Peyer's patch (tissue), 4 donors: ENCODE results near the gene GGTA1. TPM values are rescaled to one million over a fixed set of nuclear protein-coding genes. Genes with fewer than 3 reads are reported as not detected.
A peak's percentile ranks its signal among the peaks of the same experiment; 100 is the strongest.

ENCODE experiments used
- DNase-seq, 3 donors: peaks; one replicate each; pipeline ENCODE4 v3.0.0-alpha.2; 2017 to 2019
- H3K27ac ChIP-seq, 4 donors: fragments of 200-600 bp; sonication (generic); one replicate each; pipeline ENCODE4 v1.5.1; 2016 to 2019
- H3K27me3 ChIP-seq, 2 donors: fragments of 200-600 bp; sonication (generic); one replicate each; pipeline ENCODE4 v1.5.1; 2019
- H3K36me3 ChIP-seq, 3 donors: fragments of 200-600 bp; sonication (generic); one replicate each; pipeline ENCODE4 v1.5.1; 2016 to 2019
- H3K4me1 ChIP-seq, 4 donors: fragments of 200-600 bp; sonication (generic); one replicate each; pipeline ENCODE4 v1.5.1; 2016 to 2019
- H3K4me3 ChIP-seq, 4 donors: fragments of 200-600 bp; sonication (generic); 1 replicate in 3 of 4; 2 replicates in 1 of 4; pipeline ENCODE4 v1.5.1; 2016 to 2019; ENCODE audit warnings: mild to moderate bottlenecking in 1 of 4
- H3K9me3 ChIP-seq, 4 donors: fragments of 200-600 bp; sonication (generic); one replicate each; pipeline ENCODE4 v1.5.1; 2016 to 2019; ENCODE audit warnings: mild to moderate bottlenecking in 1 of 4
- CTCF ChIP-seq, 6 experiments: fragments of 450-650 bp in 4 of 6; fragments of 200-600 bp in 2 of 6; sonication (generic) in 1 of 6; IDR thresholded peaks; one replicate each; pipeline ENCODE4 v1.5.1; 2017 to 2019; ENCODE audit warnings: antibody characterized with exemption in 6 of 6, mild to moderate bottlenecking in 3 of 6, moderate library complexity in 1 of 6
- POLR2A ChIP-seq, 2 donors: fragments of 450-650 bp; IDR thresholded peaks; one replicate each; pipeline ENCODE4 v1.5.1; 2017; ENCODE audit warnings: antibody characterized with exemption in 2 of 2, mild to moderate bottlenecking in 2 of 2, moderate library complexity in 2 of 2
- total RNA-seq, 4 donors: library from RNA; depleted of rRNA; stranded (reverse); fragments of >200 nt; gene quantifications; one replicate each; pipeline ENCODE4 v1.1.0, GENCODE V29; 2016

Gene GGTA1
- total RNA-seq, 4 donors from 2014 or later: 0.88 to 12.4 (median 2.6) TPM

- Histone ChIP-seq H3K27ac (peak overlapping the region in 2 of 4 donors; percentile 51 to 53), H3K4me3 (no peak overlapping the region), H3K4me1 (peaks cover 0 to 12% (median 0%) of the 10 kb centered on the region in 4 donors), H3K27me3 (no peaks in the 10 kb centered on the region), H3K9me3 (no peaks in the 10 kb centered on the region), H3K36me3 (no peaks in the 10 kb centered on the region)
- TF ChIP-seq POLR2A (IDR thresholded peaks at IDR 0.05) (no peak), CTCF (IDR thresholded peaks at IDR 0.05) (no peak)
- DNase-seq: peak in 2 of 3 donors; percentile 39 to 52
Measured at GRCh38 chr9:121485623-121486022, 14.0 kb downstream of the GGTA1 start.

DNA sequence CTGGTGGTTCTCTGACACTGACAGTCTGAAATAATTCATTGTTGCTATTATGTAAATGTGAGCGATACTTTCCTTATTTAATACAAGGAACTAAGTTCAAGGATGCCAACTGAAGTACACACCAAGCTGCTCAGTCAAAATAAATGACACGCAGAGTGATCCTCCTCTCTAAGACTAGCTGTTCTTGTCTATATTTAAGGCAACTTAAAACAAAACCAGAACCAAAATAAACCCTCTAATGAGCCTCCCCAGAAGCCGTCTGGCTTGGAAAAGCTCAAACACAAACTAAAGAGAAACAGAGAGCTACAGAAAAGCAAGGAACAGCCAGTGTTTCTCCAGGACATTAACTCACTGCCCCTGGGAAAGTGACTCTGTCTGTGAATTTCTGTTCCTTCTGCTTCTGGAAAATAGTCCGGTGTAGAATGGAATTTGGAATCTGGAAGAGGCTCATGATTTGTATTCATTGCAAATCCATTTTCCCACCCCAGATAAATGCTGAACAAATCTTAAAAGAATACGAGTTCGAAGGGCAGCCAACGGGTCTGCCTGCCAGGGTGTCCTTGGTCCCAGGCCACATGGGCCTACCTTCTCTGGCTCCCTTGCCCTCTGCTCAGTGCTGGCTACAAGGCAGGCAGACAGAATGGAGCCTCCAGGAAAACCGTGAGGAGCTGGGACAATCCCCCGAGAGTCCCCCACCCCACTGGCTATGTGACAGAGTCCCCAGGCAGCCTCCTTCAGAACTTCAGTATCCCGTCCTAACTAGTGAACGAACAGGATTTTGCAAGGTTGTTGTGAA lies 14.8 kb downstream of the GGTA1 start:
- Histone ChIP-seq H3K27ac (peak overlapping the region in 2 of 4 donors; percentile 51 to 53), H3K4me1 (peaks cover 0 to 12% (median 0%) of the 10 kb centered on the region in 4 donors), H3K36me3 (no peaks in the 10 kb centered on the region), H3K9me3 (no peaks in the 10 kb centered on the region), H3K4me3 (no peak overlapping the region), H3K27me3 (no peaks in the 10 kb centered on the region)
- TF ChIP-seq POLR2A (IDR thresholded peaks at IDR 0.05): no peak
- no peak for TF ChIP-seq CTCF (IDR thresholded peaks at IDR 0.05)
- DNase-seq: no peak

DNA sequence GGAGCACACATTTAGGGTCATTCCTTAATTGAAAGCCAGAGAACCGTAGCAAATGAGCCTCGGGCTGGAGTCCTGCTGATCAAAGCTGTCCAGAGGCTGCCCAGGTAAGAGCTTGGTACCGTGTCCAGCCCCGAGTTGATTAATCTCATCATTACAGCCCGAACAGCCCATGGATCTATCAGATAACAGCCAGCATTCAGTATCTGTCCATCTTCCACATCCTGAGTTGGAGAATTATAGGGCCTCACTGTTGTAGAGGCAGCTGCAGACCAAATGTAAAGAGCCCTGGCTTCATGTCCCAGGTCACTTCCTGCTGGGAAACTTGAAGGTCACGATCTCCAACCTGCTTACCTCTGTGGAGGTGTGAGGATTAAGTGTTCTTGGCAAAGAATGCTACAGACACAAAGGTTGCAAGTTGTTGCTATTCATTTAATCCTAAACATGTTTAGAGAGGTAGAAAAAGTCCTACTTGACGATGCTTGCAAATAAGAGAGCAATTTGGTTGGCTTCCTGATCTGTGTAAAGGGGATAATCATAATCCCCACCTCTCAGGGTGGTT lies 16.1 kb downstream of the GGTA1 start:
- Histone ChIP-seq H3K36me3 (no peaks in the 10 kb centered on the region), H3K4me1 (peaks cover 0 to 12% (median 0%) of the 10 kb centered on the region in 4 donors), H3K9me3 (no peaks in the 10 kb centered on the region), H3K4me3 (no peak overlapping the region), H3K27ac (no peak overlapping the region), H3K27me3 (no peaks in the 10 kb centered on the region)
- DNase-seq: no peak
- TF ChIP-seq CTCF (IDR thresholded peaks at IDR 0.05): no peak
- TF ChIP-seq POLR2A (IDR thresholded peaks at IDR 0.05): no peak

DNA sequence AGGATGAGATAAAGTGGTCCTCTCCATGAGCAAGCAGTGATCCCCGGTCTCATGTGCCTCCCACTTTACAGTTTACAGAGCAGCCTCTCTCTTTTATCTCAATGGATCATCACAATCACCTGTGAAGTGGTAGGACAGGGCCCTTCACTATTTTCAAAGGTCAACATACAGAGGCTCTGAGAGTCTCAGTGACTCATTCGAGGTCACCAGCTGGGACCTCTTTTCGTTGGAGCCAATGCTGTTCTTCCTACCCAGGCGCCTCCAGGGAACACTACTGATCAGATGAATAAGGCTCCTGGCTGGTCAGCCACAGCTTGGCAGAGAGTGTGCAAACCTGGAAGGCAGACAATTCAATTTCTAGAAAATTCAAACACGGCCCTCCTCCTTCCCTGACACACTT lies 16.6 kb downstream of the GGTA1 start:
- no peak overlapping the region for H3K27ac ChIP-seq
- H3K4me3 ChIP-seq: no peak overlapping the region
- H3K27me3 ChIP-seq: no peaks in the 10 kb centered on the region
- no peaks in the 10 kb centered on the region for H3K9me3 ChIP-seq
- no peak for DNase-seq
- TF ChIP-seq CTCF (IDR thresholded peaks at IDR 0.05): no peak
- no peak for TF ChIP-seq POLR2A (IDR thresholded peaks at IDR 0.05)
- H3K36me3 ChIP-seq: no peaks in the 10 kb centered on the region
- peaks cover 0 to 12% (median 0%) of the 10 kb centered on the region in 4 donors for H3K4me1 ChIP-seq

DNA sequence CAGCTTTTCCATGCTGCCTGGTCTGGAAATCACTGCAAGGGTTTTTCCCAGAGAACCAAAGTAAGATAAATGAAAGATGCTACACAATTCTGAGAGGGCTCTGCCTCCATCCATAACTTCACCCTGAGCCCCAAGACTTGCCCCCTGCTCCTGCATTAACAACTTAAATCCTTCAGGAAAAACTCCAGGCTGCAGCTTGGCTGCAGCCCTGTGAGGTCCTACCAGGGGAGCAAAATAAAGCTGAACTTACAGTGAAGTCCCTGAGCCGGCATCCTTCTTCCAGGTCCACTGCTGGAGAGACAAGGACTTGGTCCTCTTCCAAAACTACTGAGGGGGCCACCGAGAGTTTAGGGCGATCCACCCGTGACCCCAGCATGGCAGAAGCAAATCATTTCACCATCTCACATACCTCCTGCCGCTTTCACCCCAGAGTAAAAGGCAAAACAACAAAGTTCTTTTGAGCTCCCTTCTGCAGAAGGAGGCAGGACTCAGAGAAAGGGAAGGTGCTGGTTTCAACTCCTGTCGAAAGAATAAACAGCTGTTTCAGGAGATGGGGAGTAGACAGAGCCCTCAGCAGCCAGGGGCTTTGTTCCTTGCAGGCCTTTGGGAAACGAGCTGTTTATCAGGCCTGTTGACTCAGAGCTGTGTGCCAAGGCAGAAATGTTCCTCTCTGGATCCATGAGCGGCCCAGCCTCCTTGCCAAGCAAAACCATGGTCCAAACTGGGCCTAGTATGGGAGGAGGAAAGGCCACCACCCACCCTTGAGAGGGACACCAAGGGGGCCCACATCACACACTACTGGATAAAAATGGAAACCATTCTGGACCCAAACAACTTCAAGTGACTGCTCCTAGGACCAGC lies 20.6 kb downstream of the GGTA1 start:
- no peak for TF ChIP-seq CTCF (IDR thresholded peaks at IDR 0.05)
- no peak for TF ChIP-seq POLR2A (IDR thresholded peaks at IDR 0.05)
- H3K4me3 ChIP-seq: no peak overlapping the region
- no peaks in the 10 kb centered on the region for H3K36me3 ChIP-seq
- no peaks in the 10 kb centered on the region for H3K9me3 ChIP-seq
- no peak overlapping the region for H3K27ac ChIP-seq
- H3K4me1 ChIP-seq: no peaks in the 10 kb centered on the region
- no peaks in the 10 kb centered on the region for H3K27me3 ChIP-seq
- no peak for DNase-seq
